NCI-H1436 (cell line): Measurements from ENCODE around the gene GARNL3.

Experiments
- DNase-seq: peaks from one replicate; lab custom pipeline; 2025; lab: John Stamatoyannopoulos, UW

Gene GARNL3

DNA sequence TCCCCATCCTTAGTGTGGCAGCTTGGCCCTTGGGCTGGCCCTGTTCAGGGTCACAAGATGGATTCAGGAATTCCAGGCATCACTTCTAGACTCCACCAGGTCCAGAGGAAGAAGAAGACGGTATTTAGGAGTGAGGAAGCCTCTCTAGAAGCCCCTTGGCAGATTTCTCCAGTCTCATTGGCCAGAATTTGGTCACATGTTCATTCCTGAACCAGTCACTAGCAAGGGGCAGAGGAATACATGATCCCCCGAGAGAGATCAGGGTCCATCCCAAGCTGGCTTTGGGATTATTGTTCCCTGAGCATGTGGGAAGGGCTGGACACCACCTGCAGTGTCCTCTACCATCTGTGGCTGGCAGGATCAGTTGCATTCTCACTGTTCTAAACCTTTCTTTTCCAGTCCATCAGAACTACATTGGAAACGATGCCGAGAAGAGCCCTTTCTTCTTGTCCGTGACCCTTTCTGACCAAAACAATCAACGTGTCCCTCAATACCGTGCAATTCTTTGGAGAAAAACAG is 48.5 kb downstream of the GARNL3 start:
- no peak for DNase-seq

DNA sequence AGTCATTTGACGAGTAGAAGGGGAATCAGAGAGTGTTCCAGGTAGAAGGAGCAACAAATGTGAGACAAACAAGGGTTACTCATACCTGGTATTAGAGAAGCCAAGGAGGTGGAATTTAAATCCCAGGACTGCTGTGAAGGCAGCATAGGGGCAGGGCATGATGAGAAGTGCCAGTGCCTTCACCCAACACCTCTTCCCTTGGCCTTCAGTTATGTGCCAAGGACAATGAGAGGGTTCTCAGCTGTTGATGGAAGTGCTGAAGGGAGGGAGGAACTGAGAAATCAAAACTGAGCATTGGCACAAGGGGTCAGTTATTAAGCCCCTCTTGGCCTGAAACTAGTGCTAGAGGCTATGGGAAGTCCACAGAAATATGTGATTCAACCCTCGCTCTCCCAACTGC is 50.3 kb downstream of the GARNL3 start:
- DNase-seq: no peak

DNA sequence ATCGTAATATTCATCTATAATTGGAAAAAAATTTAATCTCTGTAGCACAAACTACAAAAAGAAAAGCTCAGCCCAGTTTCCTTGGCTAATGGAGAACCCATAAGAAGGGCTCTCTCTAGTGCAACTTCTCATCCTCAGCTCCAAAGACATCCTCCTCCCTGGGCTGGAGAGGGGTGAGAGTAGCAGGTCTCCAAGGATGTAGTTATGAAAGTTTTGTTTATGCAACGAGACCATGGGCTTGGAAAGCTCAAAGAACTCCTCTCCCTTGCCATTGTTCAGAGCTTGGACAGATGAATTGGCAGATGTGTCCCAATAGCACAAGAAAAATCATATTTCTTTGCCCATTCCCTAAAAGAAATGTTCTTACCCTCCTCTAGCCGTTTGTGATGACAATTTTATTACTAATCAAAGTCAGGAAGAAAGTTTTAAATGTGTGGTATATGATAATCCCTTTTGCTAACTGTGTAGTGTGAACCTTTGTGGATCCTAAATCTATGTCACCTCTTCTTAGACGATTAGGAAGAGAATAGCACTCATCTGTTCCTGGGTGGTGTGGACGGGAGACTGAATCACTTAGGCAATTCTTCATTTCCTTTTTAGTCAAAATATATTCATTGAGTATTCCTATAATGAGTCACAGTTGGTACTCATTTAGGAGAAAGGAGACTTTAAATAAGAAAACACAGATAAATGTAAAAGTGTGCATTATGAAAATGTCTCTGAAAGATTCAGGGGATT is 52.2 kb downstream of the GARNL3 start:
- no peak for DNase-seq

DNA sequence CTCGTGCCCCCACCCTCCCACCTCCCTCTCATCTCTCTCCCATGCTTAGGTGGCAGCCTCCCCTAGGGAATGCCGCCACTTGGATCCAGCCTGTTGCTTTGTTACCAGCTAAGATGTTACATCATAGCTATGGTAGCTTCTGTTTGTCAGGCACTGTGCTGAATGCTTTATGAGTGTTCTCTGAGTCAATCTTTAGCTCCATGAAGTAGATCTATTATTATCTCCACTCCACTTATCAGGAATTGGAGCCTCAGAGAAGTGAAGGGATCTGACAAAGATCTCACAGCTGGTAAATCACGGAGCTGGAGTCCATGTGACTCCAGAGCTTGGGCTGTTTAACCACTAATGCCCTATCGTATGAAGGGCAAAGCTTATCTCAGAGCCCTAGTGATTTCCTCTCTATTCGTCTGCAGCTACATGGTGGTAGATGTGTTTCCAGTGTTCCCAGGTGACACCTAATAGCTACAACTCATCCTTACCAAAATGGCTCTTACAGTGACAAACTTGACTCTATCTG is 54.1 kb downstream of the GARNL3 start:
- DNase-seq: no peak

DNA sequence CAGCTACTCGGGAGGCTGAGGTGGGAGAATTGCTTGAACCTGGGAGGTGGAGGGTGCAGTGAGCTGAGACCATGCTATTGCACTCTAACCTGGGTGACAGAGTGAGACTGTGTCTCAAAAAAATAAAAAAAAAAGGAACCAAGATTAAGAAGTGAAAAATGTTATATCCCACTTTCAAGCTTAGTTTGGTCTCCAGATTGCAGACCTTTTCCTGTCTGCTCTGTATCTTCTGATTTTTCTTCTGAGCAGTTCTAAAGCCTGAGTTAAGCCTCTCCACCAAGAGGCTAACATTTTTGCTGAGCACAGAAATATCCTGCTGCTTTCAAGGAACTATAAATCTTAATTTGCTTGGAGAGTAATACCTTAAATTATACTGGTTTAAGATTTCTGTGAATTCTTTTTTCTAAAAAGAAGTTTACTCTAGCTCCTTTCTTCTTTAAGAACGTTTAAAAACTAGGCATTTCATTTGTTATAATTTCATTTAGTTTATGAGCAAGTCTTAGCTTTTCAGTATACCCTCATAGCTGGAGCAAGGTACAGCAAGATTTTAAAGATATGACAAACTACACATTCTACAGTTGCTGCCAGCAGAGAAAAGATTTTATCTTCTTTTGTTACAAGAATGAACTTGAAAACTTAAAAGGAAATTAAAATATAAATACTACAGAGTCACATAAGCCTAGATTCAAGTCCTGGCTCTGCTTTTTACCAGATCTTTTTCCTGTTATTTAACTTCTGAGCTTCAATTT is 55.0 kb downstream of the GARNL3 start:
- no peak for DNase-seq

DNA sequence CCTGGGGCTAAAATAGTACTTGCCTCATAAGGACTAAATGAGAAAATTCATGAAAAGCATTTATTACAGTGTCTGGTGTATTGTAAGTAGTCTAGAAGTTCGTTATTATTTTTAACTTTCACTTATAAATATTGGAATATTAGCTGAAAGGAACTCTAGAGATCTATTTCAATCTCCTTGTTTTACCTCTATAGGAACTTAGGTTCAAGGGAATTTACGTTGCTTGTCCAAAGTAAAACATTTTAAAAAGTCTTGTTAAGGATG is 55.5 kb downstream of the GARNL3 start:
- no peak for DNase-seq

DNA sequence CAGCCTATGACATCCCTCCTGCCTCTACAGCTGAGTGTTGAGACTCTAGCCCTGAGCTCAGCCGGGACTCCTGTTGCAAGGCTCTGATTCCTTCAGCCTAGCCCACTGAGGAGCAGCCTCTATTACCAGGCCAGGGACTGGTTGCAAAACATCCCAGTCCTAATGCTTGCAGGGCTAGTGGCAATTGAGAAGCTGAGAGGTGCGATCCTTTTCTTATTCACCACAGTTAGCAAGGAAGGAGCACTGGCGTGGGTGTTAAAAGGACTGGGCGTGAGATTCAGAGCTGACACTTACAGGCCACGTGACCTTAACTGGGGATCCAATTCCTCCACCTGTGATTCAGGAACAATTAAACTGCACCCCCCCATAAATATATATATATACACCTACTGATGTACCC is 58.8 kb downstream of the GARNL3 start:
- DNase-seq: no peak

DNA sequence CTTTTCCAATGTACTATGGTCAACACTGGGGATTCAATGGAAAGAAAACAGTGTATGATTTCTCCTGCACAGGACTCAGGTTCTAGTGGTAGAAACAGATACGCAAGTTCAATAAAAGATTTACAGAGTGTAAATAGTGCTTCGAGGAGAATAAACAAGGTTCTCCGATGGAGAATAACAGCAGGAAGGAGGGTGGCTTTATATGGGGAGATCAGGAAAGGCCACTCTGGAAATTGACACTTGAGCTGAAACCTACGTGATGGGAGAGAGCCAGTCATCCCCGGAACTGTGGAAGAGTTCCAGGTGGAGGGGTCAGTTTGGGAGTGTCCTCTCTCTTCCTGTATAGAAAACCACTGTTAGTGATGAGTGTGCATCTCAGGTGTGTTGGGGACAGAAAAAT is 65.9 kb downstream of the GARNL3 start:
- no peak for DNase-seq

DNA sequence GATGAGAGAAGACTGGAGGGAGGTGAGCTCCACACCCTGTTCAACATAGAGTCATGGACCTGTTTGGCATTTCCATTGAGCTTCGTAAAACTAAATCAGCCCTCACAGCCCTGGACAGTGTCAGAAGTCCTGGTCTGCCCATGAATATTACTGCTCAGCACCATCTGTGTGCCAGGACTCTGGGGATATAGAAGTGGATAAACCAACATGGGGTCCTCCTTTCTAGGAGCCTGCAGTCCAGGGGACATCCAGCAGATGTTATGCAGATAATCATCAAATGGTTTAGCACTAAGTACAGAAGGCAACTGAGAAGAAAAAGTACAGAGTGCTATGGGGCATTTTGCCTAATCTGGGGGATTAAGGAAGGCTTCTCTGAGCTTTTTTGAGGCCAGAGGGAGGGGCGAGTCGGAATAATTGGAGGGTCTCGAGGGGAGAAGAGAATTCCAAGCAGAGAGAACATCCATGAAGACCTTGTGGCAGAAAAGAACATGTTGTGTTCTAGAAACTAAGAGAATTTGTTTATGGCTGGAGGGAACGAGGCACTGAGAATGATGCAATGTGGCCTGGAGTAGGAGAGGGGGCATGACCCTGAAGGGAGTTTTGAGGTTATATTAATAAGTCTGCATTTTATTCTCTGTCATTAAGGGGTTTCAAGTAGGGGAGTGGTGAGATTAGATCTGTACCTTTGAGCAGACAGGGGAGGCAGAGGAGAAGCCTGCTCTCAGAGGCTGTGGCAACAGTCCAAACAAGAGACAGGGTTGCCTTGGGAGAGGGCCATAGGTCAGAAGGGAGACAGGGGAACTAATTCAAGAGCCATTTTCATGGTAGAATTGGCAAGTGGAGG is 68.9 kb downstream of the GARNL3 start:
- DNase-seq: no peak

DNA sequence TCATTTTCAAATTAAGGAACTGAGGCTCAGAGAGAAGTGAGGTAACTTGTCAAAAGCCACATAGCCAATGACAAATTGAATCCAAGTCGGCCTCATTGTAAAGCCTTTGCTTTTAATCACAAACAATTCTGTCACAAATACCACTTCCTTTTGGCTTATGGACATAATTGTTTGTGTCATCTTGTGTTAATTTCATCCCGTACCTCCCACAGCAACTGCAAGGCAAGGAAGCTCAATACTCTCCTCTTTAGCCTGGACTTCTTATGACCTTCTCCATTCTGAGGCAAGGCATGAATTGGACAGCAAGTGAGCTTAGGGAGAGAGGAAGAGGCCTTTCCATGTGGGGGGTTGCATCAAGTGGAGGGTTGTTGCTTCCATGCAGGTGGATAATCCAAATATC is 70.2 kb downstream of the GARNL3 start:
- DNase-seq: no peak

DNA sequence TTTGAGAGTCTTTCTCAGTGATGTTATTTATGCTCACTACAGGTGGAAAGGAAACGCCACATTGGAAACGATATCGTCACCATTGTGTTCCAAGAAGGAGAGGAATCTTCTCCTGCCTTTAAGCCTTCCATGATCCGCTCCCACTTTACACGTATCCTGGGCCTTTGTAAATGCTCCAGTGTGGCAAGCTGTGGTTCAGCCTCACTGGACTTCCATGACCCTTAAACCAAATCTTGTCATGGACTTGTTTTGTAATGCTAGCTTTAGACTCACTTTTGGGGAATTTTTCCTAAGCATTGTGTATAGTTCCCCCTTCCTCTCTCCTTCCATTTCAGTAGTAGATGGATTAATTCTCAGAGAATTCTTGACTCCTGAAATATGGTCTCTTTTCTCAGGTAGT is 71.5 kb downstream of the GARNL3 start:
- DNase-seq: no peak

DNA sequence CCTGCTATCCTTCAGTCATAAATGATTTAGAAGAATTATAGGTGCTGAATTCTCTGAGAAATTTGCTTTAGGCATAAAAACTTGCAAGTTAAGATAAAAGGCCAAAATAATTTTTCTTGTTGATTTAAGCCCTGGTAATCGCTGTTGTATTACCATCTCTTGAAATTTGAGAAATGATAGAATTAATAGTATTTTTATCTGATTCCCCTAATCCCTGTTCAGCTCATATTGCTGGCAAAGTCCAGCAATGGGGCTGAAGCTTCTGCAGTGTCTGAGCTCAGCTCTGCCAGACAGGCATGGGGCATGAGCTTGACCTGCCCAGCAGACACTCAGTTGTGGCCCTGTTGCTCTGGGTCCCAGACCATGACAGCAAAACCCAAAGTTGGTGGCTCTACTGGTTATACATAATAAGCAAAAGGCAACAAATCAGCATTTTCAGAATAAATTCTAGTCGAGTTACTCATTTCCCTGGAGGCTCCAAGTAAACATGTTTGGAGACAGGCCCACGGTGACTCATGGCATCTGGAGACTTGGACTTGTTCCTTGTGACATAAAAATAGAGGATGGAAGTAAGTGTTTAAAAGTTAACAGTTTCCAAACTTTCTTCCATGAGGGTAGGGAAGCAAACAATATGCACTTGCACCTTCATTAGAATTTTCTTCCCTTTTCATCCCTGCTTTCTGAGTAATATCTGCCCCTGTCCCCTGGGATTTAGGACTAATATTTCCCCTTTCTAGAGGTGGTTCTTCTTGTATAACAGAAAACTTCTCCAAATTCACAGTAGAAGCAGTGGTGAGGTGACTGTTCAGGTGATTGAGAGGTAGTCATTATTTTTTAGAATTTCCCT is 72.2 kb downstream of the GARNL3 start:
- no peak for DNase-seq

DNA sequence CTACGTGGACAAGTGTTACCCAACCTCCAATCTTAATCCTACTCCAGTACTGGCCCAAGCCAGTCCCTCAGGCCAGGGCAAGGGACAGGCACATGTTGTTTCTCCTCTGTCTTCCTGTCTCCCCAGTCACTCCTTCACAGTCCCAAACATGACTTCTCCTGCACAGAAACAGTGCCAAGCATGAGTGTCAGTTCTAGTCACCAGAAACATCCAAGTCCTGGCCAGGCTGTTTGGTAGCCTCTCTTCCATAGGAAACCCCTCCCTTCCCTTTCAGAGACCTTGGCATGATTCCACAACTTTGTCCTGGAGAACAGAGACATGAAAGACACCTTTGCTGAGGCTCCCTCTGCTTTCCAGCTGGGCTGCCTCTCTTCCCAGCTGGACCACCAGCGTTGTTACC is 76.1 kb downstream of the GARNL3 start:
- DNase-seq: no peak

DNA sequence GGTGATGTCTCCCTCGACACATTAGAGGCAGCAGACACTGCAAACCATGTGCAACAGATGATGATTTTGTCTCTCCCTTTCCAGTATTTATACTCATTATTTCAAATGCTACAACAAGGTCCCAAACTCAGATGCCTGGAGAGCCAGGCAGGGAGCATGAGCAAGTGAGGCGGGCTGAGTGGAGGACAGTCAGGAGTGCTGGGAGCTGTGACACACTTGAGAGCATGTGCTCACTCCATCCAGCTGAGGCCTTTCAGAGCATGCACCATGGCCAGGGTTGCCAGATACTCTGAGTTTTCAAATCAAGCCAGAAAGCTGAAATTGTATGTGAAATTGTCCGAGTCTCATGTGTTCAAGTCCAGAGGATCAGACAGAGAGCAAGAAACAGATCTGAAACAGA is 76.6 kb downstream of the GARNL3 start:
- no peak for DNase-seq

DNA sequence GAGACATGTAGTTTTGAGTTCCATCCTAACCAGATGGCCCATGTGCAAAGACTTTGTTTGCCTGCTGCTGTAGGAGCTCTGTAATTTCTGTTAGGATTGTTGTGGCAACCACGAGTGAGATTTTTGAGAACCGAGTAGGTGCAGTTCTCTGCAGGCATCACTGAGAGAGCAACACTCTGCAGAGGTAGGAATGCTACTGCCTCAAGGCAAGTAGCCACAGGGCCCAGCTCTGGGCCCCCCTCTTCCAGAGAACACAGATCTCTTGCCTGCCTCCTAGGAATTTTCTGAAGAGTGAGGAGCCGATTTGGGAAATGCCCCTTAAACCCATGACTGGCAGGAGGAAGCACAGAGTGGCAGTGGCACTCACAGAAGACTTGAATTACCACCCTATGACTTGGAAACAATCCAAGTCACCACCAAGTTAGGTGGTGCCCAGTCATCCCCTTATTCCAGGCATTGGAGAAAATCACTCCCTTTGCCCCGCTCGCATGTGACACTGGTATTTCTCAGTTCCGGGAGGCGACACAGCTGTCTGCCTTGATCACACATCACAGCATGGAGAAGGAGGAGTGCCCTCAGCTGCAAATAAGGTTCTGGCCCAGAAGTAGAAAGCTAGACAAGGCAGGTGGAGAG is 79.9 kb downstream of the GARNL3 start:
- no peak for DNase-seq

DNA sequence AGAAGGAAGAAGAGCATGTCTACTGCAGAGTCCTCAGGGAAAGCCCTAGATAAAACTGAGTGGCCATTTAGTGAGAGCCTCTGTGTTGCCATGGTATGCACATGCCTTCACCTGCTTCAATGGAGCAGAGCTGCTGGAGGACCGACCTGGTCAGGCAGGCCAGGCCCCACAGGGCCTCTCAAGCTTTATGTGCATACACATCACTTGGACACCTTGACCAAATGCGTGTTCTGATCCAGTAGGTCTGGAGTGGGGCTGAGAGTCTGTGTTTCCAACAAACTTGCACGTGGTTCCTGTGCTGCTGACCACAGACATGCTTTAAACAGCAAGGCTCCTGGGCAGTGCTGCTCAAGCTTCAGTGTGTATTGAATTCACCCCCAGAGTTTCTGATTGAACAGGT is 81.0 kb downstream of the GARNL3 start:
- no peak for DNase-seq

DNA sequence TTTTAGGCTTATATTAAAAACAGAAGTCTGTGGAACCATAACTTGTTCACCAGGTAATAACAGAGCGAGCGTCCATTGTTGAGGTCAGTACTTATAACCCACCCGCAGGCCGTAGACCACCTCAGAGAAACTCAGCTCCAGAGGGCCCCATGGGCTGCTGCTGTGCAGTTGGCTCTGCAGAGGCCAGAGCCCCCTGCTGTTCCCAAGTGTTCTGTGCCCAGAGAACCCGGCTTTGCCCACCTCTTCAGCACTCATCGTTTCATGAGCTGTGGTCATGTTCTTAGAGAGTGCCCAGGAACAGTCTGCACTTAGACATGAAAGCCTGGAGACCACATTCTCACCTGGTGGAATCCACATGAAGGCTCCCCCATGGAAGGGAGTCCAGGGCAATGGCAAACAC is 82.0 kb downstream of the GARNL3 start:
- DNase-seq: no peak

DNA sequence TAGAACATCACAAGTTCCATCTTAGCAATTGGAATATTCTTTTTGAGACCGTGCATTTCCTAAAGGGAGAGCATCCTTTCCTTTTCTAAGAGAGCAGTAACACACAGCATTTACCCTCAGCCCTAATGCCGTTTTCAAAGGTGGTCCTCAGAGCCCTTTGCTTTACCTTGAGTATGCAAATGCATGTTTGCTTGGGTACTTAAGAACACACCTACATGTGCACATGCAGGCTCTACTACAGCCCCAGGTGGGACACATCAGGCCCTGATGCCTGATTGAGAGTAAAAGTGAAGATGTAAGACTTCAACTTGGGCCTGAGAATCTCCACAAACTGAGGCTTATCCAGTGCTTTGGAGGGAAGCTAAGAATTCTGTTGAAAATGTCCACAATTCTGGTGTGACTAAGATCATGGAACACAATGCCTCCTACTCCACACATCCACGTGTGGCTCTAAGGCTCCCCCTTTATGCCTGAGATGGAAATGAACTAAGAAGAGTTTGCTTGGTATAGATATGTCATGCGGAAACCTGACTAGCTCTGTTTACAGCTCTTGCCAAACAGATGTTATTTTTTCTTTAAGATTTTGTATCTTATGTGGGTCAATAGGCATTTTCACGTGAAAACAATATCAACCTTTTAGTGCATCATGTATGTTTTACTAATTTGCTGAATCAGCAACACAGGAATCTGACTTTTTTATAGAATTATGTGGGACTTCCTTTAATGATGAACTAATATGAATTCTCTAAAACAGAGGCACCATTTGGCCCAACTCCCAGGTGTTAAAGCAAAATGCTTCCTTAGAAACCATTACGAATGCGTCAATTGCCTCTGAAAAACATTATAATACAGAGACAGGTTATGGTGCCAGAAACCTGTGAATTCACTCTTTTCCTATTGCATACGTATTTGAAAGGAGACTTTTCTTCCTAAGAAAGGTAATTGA is 83.5 kb downstream of the GARNL3 start:
- DNase-seq: no peak

DNA sequence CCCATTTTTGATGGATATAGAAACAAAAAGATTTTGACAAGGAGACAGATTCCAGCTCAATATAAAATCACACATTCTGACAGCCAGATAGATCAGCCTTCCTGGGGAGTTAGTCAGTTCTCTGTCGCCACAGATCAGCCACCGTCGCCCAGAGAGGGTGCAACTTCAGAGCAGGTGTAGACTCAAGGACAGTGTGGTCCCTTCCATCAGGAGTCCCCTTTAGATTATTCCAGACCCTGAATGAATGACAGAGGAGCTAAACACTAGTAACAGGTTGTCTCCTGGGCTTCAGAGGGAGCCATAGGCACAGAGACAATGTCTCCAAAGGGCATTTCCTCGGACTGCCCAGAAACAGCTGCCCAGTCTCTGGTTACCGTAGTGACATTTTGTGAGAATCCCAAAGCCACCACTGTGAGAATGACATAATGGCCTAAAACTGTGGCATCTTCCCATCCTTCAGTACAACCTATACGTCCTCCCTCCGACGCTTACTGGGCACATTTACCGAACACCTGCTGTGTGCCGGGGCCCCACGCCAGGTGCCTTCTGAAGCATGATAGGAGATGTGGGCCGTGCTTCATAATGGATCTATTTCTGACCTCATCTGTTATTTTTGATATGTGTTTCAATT is 85.0 kb downstream of the GARNL3 start:
- DNase-seq: no peak
